K562 (cell line): Measurements from ENCODE around the gene BSCL2. TPM values are rescaled to one million over a fixed set of nuclear protein-coding genes. Genes with fewer than 3 reads are reported as not detected.
A peak's percentile ranks its signal among the peaks of the same experiment; 100 is the strongest.

Experiments used
- BRD4 ChIP-seq: fragments of 200-600 bp; sonication (generic); IDR thresholded peaks from 2 replicates; pipeline ENCODE4 v1.6.1; 2017; ENCODE audit warnings: inconsistent platforms
- CHD4 ChIP-seq: fragments of 200-600 bp; sonication (generic); IDR thresholded peaks from 3 replicates; pipeline ENCODE4 v1.6.1; 2012; ENCODE audit warnings: low read depth, mild to moderate bottlenecking, mixed read lengths, low read length, inconsistent platforms; ENCODE audit not compliant: insufficient read depth, insufficient replicate concordance, poor library complexity, severe bottlenecking
- HSF4 ChIP-seq: fragments of 250-450 bp; sonication (Bioruptor Pico); IDR thresholded peaks from 2 replicates; pipeline ENCODE4 v2.1.2; 2022; ENCODE audit warnings: mild to moderate bottlenecking, moderate library complexity, borderline replicate concordance
- KAT7 ChIP-seq: sonication (generic); formaldehyde crosslinking; IDR thresholded peaks from 2 replicates; pipeline ENCODE4 v1.8.0; 2022; ENCODE audit warnings: missing genetic modification reagents, mild to moderate bottlenecking, borderline replicate concordance
- MYC ChIP-seq, 2 experiments: fragments of 250-450 bp in 1 of 2; sonication (Bioruptor Pico) in 1 of 2; IDR thresholded peaks; 2 replicates each; pipeline versions ENCODE4 v1.5.1 to v1.6.1; 2012 to 2021; ENCODE audit warnings: low read depth in 2 of 2, borderline replicate concordance in 1 of 2, improper control_type of control experiment in 1 of 2, low read length in 1 of 2, mild to moderate bottlenecking in 1 of 2, moderate library complexity in 1 of 2
- NFXL1 ChIP-seq: fragments of 450-650 bp; formaldehyde crosslinking; IDR thresholded peaks from 2 replicates; pipeline ENCODE4 v1.4.0; 2021; ENCODE audit warnings: mild to moderate bottlenecking
- PML ChIP-seq: IDR thresholded peaks from 2 replicates; pipeline ENCODE4 v1.6.1; 2012; ENCODE audit warnings: low read length, inconsistent platforms
- PURB ChIP-seq: sonication (generic); formaldehyde crosslinking; IDR thresholded peaks from 2 replicates; pipeline ENCODE4 v1.9.0; 2021; ENCODE audit warnings: low read depth, mild to moderate bottlenecking, missing genetic modification reagents
- RAD21 ChIP-seq, 2 experiments: fragments of 250-450 bp in 1 of 2; fragments of 450-650 bp in 1 of 2; sonication (Bioruptor Pico) in 1 of 2; formaldehyde crosslinking in 1 of 2; IDR thresholded peaks in 1 of 2; conservative IDR thresholded peaks in 1 of 2; 2 replicates each; pipeline versions ENCODE4 v1.4.0 to v1.8.0; 2020 to 2022; ENCODE audit warnings: mild to moderate bottlenecking in 2 of 2, moderate library complexity in 1 of 2
- SRSF3 ChIP-seq: fragments of 200-400 bp; formaldehyde crosslinking; IDR thresholded peaks from 2 replicates; pipeline ENCODE4 v1.6.1; 2016; ENCODE audit warnings: mild to moderate bottlenecking, low read length, moderate library complexity; ENCODE audit not compliant: insufficient read depth
- ZNF311 ChIP-seq: fragments of 250-450 bp; sonication (Bioruptor Pico); IDR thresholded peaks from 2 replicates; pipeline ENCODE4 v1.4.0; 2020; ENCODE audit warnings: mild to moderate bottlenecking, moderate library complexity
- ZNF436 ChIP-seq: fragments of 250-450, 450-650 bp; sonication (Bioruptor Pico); formaldehyde crosslinking; IDR thresholded peaks from 2 replicates; pipeline ENCODE4 v1.7.0; 2020; ENCODE audit warnings: mild to moderate bottlenecking
- ZNF778 ChIP-seq: fragments of 450-650 bp; formaldehyde crosslinking; IDR thresholded peaks from 2 replicates; pipeline ENCODE4 v1.4.0; 2020; ENCODE audit warnings: mild to moderate bottlenecking, moderate library complexity
- ZNF780A ChIP-seq: fragments of 250-450 bp; sonication (Bioruptor Pico); IDR thresholded peaks from 2 replicates; pipeline ENCODE4 v1.5.0; 2021; ENCODE audit warnings: mild to moderate bottlenecking
- polyA plus RNA-seq, 8 experiments: library from polyadenylated mRNA; depleted of rRNA in 4 of 8; stranded (reverse) in 5 of 8; unstranded in 3 of 8; fragments of >200 nt; fragmentation: Nextera tagmentation in 2 of 8; fragmentation: Illumina TruSeq in 1 of 8; extraction: Ambion mirVana in 2 of 8; extraction: Trizol in 1 of 8; gene quantifications; 2 replicates each; pipeline versions ENCODE4 v1.2.1 to v1.2.3, GENCODE V29; 2011 to 2014; ENCODE audit warnings: inconsistent platforms in 1 of 8, missing spikeins in 1 of 8
- total RNA-seq, 7 experiments: library from RNA; depleted of rRNA in 6 of 7; stranded (reverse); fragments of >200 nt in 6 of 7; fragmentation: Illumina TruSeq in 2 of 7; extraction: Trizol in 2 of 7; gene quantifications; 2 replicates each; pipeline versions ENCODE4 v1.2.1 to v1.2.3, GENCODE V29; 2011 to 2021; ENCODE audit warnings: low replicate concordance in 1 of 7
- TF ChIP-seq, protein P1 (sequence below): fragments of 450-650 bp; IDR thresholded peaks from 2 replicates; pipeline ENCODE4 v1.6.1; 2016; ENCODE audit warnings: missing biosample characterization, missing genetic modification characterization
- TF ChIP-seq, protein P2 (sequence below): IDR thresholded peaks from 2 replicates; pipeline ENCODE4 v1.6.1; 2016; ENCODE audit warnings: missing genetic modification characterization, missing compliant biosample characterization
- TF ChIP-seq, protein P3 (sequence below): fragments of 250-450 bp; sonication (Bioruptor Pico); IDR thresholded peaks from 2 replicates; pipeline ENCODE4 v1.8.0; 2022; ENCODE audit warnings: moderate library complexity, mild to moderate bottlenecking, inconsistent platforms
- TF ChIP-seq, protein P4 (sequence below): fragments of 250-450 bp; sonication (Bioruptor Pico); IDR thresholded peaks from 2 replicates; pipeline ENCODE4 v1.9.0; 2021; ENCODE audit warnings: mild to moderate bottlenecking, inconsistent platforms
- TF ChIP-seq, protein P5 (sequence below): fragments of 250-450 bp; sonication (Bioruptor Pico); IDR thresholded peaks from 2 replicates; pipeline ENCODE4 v1.5.0; 2021

Gene BSCL2
- total and polyA plus RNA-seq, 9 of the 15 experiments (the other 6 are each of a cell fraction or from before 2014, with no cell fraction given) = 18.9 to 51.7 (median 35.2) TPM

DNA sequence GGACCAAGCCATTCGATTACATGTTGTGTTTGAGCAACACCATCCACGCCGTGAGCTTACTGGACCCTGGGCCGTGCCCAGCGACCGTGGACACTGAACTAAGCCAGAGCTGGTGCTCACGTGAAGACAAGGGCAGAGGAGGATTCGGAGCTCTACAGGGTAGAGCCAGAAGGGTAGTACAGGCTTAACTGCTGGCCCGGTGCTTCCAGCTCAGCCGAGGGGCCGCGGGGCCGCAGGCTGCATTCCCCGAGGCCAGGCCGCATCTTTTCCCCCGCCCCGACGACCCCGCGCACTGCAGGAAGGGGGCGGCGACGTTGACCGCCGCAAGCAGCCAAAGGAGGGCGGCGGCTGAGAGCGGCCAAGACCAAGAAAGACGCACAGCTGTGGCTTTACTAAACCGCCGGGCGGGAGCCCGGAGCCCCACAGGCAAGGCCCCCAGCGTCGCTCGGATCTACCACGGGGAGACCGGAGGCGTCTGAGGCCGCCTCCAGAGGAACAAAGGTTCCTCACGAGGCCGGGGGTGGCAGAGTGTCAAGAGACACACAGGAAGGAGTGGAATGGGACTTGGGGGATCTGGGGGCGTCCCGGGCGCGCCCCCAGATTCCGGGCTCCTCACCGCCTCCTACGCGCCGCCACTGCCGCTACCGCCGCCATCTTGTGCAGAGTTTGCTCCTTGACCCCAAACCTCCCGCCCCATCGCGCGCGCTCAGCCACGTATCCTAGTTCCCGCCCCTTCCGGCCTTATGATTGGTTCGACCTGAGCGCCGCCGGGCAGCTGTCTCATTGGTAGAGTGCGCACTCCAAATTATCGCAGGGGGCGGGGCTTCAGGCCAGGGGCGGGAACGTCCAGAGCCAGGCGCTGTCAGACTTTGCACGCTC is 61.0 kb downstream of the BSCL2 start, which contains the start of gene GANAB (continued):
- TF ChIP-seq ZNF436 (CRISPR knock-in tag) (no peak), ZNF780A (CRISPR knock-in tag) (no peak), PURB (CRISPR knock-in tag) (no peak), RAD21 (CRISPR knock-in tag; conservative IDR thresholded peaks at IDR 0.05 in 1 of 2, IDR thresholded peaks at IDR 0.05 in 1 of 2) (no peak), HSF4 (CRISPR knock-in tag) (no peak), KAT7 (CRISPR knock-in tag) (no peak; the same call in 1 of the 2 replicates), CHD4 (no peak), PML (peak; percentile 82; the same call in 1 of the 2 replicates), ZNF778 (CRISPR knock-in tag) (no peak), BRD4 (peak; percentile 90), MYC (IDR thresholded peaks at IDR 0.05; ENCODE audit: low read depth, low read length) (peak; percentile 30; the same call in 1 of the 2 replicates), MYC (CRISPR knock-in tag; IDR thresholded peaks at IDR 0.05; ENCODE audit: borderline replicate concordance, low read depth) (peak; percentile 76; the same call in 1 of the 2 replicates), SRSF3 (no peak), NFXL1 (CRISPR knock-in tag) (no peak), ZNF311 (no peak)
- TF ChIP-seq, protein P1, sequence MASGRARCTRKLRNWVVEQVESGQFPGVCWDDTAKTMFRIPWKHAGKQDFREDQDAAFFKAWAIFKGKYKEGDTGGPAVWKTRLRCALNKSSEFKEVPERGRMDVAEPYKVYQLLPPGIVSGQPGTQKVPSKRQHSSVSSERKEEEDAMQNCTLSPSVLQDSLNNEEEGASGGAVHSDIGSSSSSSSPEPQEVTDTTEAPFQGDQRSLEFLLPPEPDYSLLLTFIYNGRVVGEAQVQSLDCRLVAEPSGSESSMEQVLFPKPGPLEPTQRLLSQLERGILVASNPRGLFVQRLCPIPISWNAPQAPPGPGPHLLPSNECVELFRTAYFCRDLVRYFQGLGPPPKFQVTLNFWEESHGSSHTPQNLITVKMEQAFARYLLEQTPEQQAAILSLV (tag) = no peak
- TF ChIP-seq, protein P2, sequence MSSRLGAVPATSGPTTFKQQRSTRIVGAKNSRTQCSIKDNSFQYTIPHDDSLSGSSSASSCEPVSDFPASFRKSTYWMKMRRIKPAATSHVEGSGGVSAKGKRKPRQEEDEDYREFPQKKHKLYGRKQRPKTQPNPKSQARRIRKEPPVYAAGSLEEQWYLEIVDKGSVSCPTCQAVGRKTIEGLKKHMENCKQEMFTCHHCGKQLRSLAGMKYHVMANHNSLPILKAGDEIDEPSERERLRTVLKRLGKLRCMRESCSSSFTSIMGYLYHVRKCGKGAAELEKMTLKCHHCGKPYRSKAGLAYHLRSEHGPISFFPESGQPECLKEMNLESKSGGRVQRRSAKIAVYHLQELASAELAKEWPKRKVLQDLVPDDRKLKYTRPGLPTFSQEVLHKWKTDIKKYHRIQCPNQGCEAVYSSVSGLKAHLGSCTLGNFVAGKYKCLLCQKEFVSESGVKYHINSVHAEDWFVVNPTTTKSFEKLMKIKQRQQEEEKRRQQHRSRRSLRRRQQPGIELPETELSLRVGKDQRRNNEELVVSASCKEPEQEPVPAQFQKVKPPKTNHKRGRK = no peak
- TF ChIP-seq, protein P3, sequence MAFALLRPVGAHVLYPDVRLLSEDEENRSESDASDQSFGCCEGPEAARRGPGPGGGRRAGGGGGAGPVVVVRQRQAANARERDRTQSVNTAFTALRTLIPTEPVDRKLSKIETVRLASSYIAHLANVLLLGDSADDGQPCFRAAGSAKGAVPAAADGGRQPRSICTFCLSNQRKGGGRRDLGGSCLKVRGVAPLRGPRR (CRISPR knock-in tag) = no peak
- TF ChIP-seq, protein P4, sequence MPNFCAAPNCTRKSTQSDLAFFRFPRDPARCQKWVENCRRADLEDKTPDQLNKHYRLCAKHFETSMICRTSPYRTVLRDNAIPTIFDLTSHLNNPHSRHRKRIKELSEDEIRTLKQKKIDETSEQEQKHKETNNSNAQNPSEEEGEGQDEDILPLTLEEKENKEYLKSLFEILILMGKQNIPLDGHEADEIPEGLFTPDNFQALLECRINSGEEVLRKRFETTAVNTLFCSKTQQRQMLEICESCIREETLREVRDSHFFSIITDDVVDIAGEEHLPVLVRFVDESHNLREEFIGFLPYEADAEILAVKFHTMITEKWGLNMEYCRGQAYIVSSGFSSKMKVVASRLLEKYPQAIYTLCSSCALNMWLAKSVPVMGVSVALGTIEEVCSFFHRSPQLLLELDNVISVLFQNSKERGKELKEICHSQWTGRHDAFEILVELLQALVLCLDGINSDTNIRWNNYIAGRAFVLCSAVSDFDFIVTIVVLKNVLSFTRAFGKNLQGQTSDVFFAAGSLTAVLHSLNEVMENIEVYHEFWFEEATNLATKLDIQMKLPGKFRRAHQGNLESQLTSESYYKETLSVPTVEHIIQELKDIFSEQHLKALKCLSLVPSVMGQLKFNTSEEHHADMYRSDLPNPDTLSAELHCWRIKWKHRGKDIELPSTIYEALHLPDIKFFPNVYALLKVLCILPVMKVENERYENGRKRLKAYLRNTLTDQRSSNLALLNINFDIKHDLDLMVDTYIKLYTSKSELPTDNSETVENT = peak; percentile 75; the same call in 1 of the 2 replicates
- TF ChIP-seq, protein P5, sequence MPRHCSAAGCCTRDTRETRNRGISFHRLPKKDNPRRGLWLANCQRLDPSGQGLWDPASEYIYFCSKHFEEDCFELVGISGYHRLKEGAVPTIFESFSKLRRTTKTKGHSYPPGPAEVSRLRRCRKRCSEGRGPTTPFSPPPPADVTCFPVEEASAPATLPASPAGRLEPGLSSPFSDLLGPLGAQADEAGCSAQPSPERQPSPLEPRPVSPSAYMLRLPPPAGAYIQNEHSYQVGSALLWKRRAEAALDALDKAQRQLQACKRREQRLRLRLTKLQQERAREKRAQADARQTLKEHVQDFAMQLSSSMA (CRISPR knock-in tag) = no peak
